Liver (tissue), 9 donors: ENCODE results near the gene CREB5. TPM values are rescaled to one million over a fixed set of nuclear protein-coding genes. Genes with fewer than 3 reads are reported as not detected.

Experiments
- DNase-seq: peaks from one replicate; pipeline ENCODE4 v3.0.0-alpha.2; 2017; ENCODE audit warnings: low spot score
- H3K27ac ChIP-seq, 2 donors: one replicate each; pipeline ENCODE4 v1.7.0; 2013; ENCODE audit warnings: inconsistent platforms in 2 of 2, low read length in 2 of 2, control low read depth in 1 of 2, low read depth in 1 of 2, mild to moderate bottlenecking in 1 of 2
- H3K27me3 ChIP-seq, 4 donors: one replicate each; pipeline versions ENCODE4 v1.6.1 to v1.7.0; 2013; ENCODE audit warnings: low read length in 3 of 4, inconsistent platforms in 1 of 4, mild to moderate bottlenecking in 1 of 4, moderate library complexity in 1 of 4; ENCODE audit not compliant: control insufficient read depth in 4 of 4, insufficient read depth in 4 of 4
- H3K36me3 ChIP-seq, 4 donors: one replicate each; pipeline versions ENCODE4 v1.6.1 to v1.7.0; 2013; ENCODE audit warnings: low read length in 3 of 4, mild to moderate bottlenecking in 3 of 4, low read depth in 1 of 4, moderate library complexity in 1 of 4; ENCODE audit not compliant: control insufficient read depth in 4 of 4, insufficient read depth in 3 of 4
- H3K4me1 ChIP-seq, 4 donors: one replicate each; pipeline versions ENCODE4 v1.6.1 to v1.7.0; 2013; ENCODE audit warnings: low read length in 3 of 4, mild to moderate bottlenecking in 3 of 4, moderate library complexity in 1 of 4; ENCODE audit not compliant: control insufficient read depth in 4 of 4, insufficient read depth in 4 of 4
- H3K4me3 ChIP-seq, 3 donors: one replicate each; pipeline versions ENCODE4 v1.6.1 to v1.7.0; 2013; ENCODE audit warnings: low read length in 3 of 3, control low read depth in 1 of 3, low read depth in 1 of 3, mild to moderate bottlenecking in 1 of 3
- H3K9ac ChIP-seq, 2 donors: one replicate each; pipeline ENCODE4 v1.7.0; 2013; ENCODE audit warnings: low read length in 2 of 2, mild to moderate bottlenecking in 2 of 2, moderate library complexity in 2 of 2, control low read depth in 1 of 2, low read depth in 1 of 2
- H3K9me3 ChIP-seq, 4 donors: one replicate each; pipeline versions ENCODE4 v1.6.1 to v1.7.0; 2013; ENCODE audit warnings: low read length in 3 of 4; ENCODE audit not compliant: control insufficient read depth in 4 of 4
- CTCF ChIP-seq: fragments of 150-350 bp; IDR thresholded peaks from 2 replicates; pipeline ENCODE4 v1.5.1; 2017; ENCODE audit warnings: improper control_type of control experiment, low read depth, low read length; ENCODE audit not compliant: missing input control
- EGR1 ChIP-seq, 2 donors: IDR thresholded peaks; 2 replicates each; pipeline ENCODE4 v1.6.1; 2016 to 2018; ENCODE audit warnings: antibody characterized with exemption in 2 of 2, low read depth in 2 of 2
- FOXA1 ChIP-seq: IDR thresholded peaks from 2 replicates; pipeline ENCODE4 v1.6.1; 2016; ENCODE audit warnings: antibody characterized with exemption
- FOXA2 ChIP-seq: IDR thresholded peaks from 2 replicates; pipeline ENCODE4 v1.6.1; 2016; ENCODE audit warnings: antibody characterized with exemption
- GABPA ChIP-seq, 2 donors: IDR thresholded peaks in 1 of 2; conservative IDR thresholded peaks in 1 of 2; 2 replicates each; pipeline ENCODE4 v1.6.1; 2016; ENCODE audit warnings: antibody characterized with exemption in 2 of 2, mild to moderate bottlenecking in 1 of 2, moderate library complexity in 1 of 2
- HNF4A ChIP-seq, 2 donors: conservative IDR thresholded peaks; 2 replicates each; pipeline ENCODE4 v1.6.1; 2016; ENCODE audit warnings: antibody characterized with exemption in 2 of 2, mild to moderate bottlenecking in 2 of 2
- HNF4G ChIP-seq: IDR thresholded peaks from 2 replicates; pipeline ENCODE4 v1.6.1; 2016; ENCODE audit warnings: antibody characterized with exemption
- JUND ChIP-seq, 2 donors: IDR thresholded peaks; 2 replicates each; pipeline ENCODE4 v1.6.1; 2016; ENCODE audit warnings: antibody characterized with exemption in 2 of 2
- MAX ChIP-seq: IDR thresholded peaks from 2 replicates; pipeline ENCODE4 v1.6.1; 2016; ENCODE audit warnings: antibody characterized with exemption
- NR2F2 ChIP-seq: IDR thresholded peaks from 2 replicates; pipeline ENCODE4 v1.6.1; 2016; ENCODE audit warnings: antibody characterized with exemption
- RAD21 ChIP-seq, 2 donors: IDR thresholded peaks; 2 replicates each; pipeline ENCODE4 v1.6.1; 2016; ENCODE audit warnings: antibody characterized with exemption in 2 of 2, mild to moderate bottlenecking in 2 of 2
- REST ChIP-seq: IDR thresholded peaks from 2 replicates; pipeline ENCODE4 v1.6.1; 2016; ENCODE audit warnings: antibody characterized with exemption, mild to moderate bottlenecking
- RXRA ChIP-seq, 2 donors: IDR thresholded peaks; 2 replicates each; pipeline ENCODE4 v1.6.1; 2017 to 2018; ENCODE audit warnings: antibody characterized with exemption in 2 of 2, mild to moderate bottlenecking in 1 of 2
- SP1 ChIP-seq: IDR thresholded peaks from 2 replicates; pipeline ENCODE4 v1.6.1; 2018; ENCODE audit warnings: antibody characterized with exemption, mild to moderate bottlenecking
- TAF1 ChIP-seq: conservative IDR thresholded peaks from 2 replicates; pipeline ENCODE4 v1.6.1; 2016; ENCODE audit warnings: antibody characterized with exemption, mild to moderate bottlenecking
- YY1 ChIP-seq: IDR thresholded peaks from 2 replicates; pipeline ENCODE4 v1.6.1; 2016; ENCODE audit warnings: antibody characterized with exemption, mild to moderate bottlenecking
- ZBTB33 ChIP-seq: IDR thresholded peaks from 2 replicates; pipeline ENCODE4 v1.6.1; 2016; ENCODE audit warnings: antibody characterized with exemption
- WGBS: extraction: QIAGEN DNeasy Blood & Tissue Kit; methylation state at CpG from one replicate; pipeline ENCODE4 v1.1.7; 2013; 5-methylcytosine and 5-hydroxymethylcytosine counted together
- polyA plus RNA-seq, 2 donors: library from polyadenylated mRNA; stranded (reverse) in 1 of 2; unstranded in 1 of 2; fragments of 200-250 nt in 1 of 2; fragments of >200 nt in 1 of 2; fragmentation: Nextera tagmentation in 1 of 2; extraction: Ambion mirVana in 1 of 2; gene quantifications; one replicate each; pipeline versions ENCODE4 v1.2.1 to v1.2.3, GENCODE V29; 2013 to 2015
- total RNA-seq, 2 donors: library from RNA; depleted of rRNA; stranded (reverse); fragments of >200 nt; gene quantifications; one replicate each; pipeline ENCODE4 v1.2.3, GENCODE V29; 2014
- donor health status: healthy.
- donor health status: healthy.
- donor health status: healthy.
- donor health status: healthy.
- donor health status: healthy.

CREB5 gene
- total and polyA plus RNA-seq, 4 donors = 0.25 to 0.92 (median 0.67) TPM

GRCh38 chr7:28405662-28406061 lies 6.7 kb upstream of the CREB5 start:
- no peak overlapping the region for H3K27ac ChIP-seq
- no peak for DNase-seq
- H3K4me1 ChIP-seq = peaks cover 0 to 11% (median 11%) of the 10 kb centered on the region in 4 donors
- H3K36me3 ChIP-seq = no peaks in the 10 kb centered on the region
- no peak overlapping the region for H3K9ac ChIP-seq
- TF ChIP-seq NR2F2 = no peak
- TF ChIP-seq TAF1 = no peak
- TF ChIP-seq CTCF = no peak
- no peak for TF ChIP-seq YY1
- no peak for TF ChIP-seq SP1
- TF ChIP-seq HNF4A (conservative IDR thresholded peaks at IDR 0.05) = no peak
- no peak for TF ChIP-seq GABPA (IDR thresholded peaks at IDR 0.05 in 1 of 2, conservative IDR thresholded peaks at IDR 0.05 in 1 of 2)
- no peak for TF ChIP-seq HNF4G
- TF ChIP-seq MAX = no peak
- no peak for TF ChIP-seq EGR1 (IDR thresholded peaks at IDR 0.05; ENCODE audit: low read depth in 2 of 2)
- TF ChIP-seq FOXA1 = no peak
- TF ChIP-seq RAD21 (IDR thresholded peaks at IDR 0.05) = no peak
- TF ChIP-seq REST = no peak
- no peak for TF ChIP-seq RXRA (IDR thresholded peaks at IDR 0.05)
- no peak for TF ChIP-seq JUND (IDR thresholded peaks at IDR 0.05)
- 63% methylated on average over 5 of the region's 5 CpGs for WGBS
- H3K4me3 ChIP-seq = no peak overlapping the region
- H3K27me3 ChIP-seq = peaks cover 0 to 9% (median 2%) of the 10 kb centered on the region in 4 donors
- no peaks in the 10 kb centered on the region for H3K9me3 ChIP-seq

- no peak for TF ChIP-seq HNF4A (conservative IDR thresholded peaks at IDR 0.05)
- no peak for TF ChIP-seq RXRA (IDR thresholded peaks at IDR 0.05)
- TF ChIP-seq CTCF = no peak
- no peak for TF ChIP-seq FOXA1
- no peak for TF ChIP-seq FOXA2
- no peak for TF ChIP-seq EGR1 (IDR thresholded peaks at IDR 0.05; ENCODE audit: low read depth in 2 of 2)
- TF ChIP-seq TAF1 = no peak
- TF ChIP-seq GABPA (IDR thresholded peaks at IDR 0.05 in 1 of 2, conservative IDR thresholded peaks at IDR 0.05 in 1 of 2) = no peak
- no peak for TF ChIP-seq SP1
- TF ChIP-seq JUND (IDR thresholded peaks at IDR 0.05) = no peak
- TF ChIP-seq REST = no peak
- TF ChIP-seq YY1 = no peak
- no peak for TF ChIP-seq NR2F2
- no peak for TF ChIP-seq MAX
- TF ChIP-seq ZBTB33 = no peak
- TF ChIP-seq HNF4G = no peak
- no peak for TF ChIP-seq RAD21 (IDR thresholded peaks at IDR 0.05)
- no peaks in the 10 kb centered on the region for H3K36me3 ChIP-seq
- no peak overlapping the region for H3K9ac ChIP-seq
- H3K4me1 ChIP-seq = peaks cover 0 to 12% (median 11%) of the 10 kb centered on the region in 4 donors
- H3K27me3 ChIP-seq = peaks cover 0 to 9% (median 2%) of the 10 kb centered on the region in 4 donors
- H3K27ac ChIP-seq = no peak overlapping the region
- WGBS = 74% methylated on average over 5 of the region's 5 CpGs
- H3K9me3 ChIP-seq = no peaks in the 10 kb centered on the region
- DNase-seq = no peak
- no peak overlapping the region for H3K4me3 ChIP-seq
These were observed 6.1 kb upstream of the CREB5 start for GRCh38 chr7:28406192-28406591.
